ENCODE data around the gene NIPAL3.
"Not testable (repeated sequence)": the region's sequence is repeated elsewhere in the genome, so short reads cannot be mapped to it uniquely, and the experiment has no call there.

The NIPAL3 gene

DNA sequence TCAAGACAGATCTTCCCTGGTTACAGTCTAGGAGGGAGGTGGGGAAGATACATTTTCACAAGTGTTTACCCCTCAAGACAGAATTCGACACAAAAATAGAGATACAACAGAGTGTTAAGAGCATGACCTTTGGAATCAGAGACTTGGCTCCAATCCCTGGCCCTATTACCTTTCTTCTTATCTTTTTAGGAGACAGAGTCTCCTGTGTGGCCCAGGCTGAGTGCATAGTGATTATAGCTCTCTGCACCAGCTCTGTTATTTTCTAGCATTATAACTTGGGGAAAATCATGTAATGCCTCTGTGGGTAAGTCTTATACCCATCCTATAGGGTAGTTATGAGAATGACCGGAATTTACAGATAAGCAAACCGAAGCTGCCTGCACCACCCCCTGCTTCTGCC is 9.8 kb downstream of the NIPAL3 start:
- DNase-seq (ENCODE audit: low spot score): no peak

DNA sequence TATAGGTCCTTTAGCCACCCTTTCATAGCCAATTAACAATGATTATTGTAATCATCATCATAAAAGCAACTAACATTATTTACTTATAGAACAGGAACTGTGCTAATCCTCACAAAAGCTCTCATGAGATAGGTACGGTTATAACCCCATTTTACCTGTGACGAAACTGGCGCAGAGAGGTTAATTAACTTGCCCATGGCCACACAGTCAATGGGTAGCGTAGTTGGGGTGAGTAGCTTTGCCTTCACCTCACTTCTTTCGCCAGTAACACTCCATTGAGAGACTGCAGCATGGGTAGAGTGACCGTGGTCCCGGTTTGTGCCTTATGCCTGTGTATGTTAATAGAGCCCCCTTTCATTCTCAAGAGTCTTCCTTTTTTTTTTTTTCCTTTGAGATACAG is 10.3 kb downstream of the NIPAL3 start:
- DNase-seq (ENCODE audit: low spot score): no peak

- no peak for DNase-seq (ENCODE audit: low spot score)
Observed at GRCh38 chr1:24426744-24427544, 11.3 kb downstream of the NIPAL3 start.

DNA sequence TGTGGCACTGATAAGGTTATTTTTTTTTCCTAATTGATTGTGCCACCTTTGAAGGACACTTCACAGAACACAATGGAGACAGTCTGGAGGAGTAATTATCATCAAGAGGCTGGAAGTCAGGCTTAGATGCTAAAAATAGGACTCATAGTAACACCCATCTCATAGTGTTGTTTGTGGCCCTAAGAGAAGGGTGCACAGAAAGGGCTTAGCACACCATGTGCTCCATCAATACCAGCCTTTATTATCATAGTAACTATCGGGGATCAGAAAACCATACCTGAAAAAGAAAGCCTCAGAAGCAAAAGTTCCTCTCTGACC is 11.9 kb downstream of the NIPAL3 start:
- DNase-seq (ENCODE audit: low spot score): no peak

DNA sequence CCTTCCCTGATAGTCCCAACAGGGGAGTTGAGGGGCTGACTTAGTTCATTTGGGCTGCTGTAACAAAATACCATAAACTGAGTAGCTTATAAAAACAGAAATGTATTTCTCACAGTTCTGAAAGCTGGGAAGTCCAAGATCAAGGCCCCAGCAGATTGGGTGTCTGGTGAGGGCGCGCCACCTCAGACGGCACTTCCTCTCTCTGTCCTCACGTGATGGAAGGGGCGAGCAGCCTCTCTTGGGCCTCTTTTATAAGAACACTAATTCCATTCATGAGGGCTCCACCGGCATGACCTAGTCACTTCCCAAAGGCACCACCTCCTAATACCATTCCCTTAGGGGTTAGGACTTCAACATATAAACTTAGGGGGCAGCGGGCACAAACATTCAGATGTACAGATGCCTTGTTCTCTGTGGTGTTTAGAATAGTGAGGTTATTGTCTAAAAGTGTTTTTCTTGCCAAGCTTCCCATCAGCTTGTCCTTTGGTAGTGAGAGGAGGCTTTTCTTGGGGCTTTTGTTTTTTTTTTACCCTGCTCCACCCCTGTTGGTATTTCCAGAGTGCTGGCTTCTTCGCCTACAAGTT is 20.3 kb downstream of the NIPAL3 start:
- DNase-seq (ENCODE audit: low spot score): no peak

DNA sequence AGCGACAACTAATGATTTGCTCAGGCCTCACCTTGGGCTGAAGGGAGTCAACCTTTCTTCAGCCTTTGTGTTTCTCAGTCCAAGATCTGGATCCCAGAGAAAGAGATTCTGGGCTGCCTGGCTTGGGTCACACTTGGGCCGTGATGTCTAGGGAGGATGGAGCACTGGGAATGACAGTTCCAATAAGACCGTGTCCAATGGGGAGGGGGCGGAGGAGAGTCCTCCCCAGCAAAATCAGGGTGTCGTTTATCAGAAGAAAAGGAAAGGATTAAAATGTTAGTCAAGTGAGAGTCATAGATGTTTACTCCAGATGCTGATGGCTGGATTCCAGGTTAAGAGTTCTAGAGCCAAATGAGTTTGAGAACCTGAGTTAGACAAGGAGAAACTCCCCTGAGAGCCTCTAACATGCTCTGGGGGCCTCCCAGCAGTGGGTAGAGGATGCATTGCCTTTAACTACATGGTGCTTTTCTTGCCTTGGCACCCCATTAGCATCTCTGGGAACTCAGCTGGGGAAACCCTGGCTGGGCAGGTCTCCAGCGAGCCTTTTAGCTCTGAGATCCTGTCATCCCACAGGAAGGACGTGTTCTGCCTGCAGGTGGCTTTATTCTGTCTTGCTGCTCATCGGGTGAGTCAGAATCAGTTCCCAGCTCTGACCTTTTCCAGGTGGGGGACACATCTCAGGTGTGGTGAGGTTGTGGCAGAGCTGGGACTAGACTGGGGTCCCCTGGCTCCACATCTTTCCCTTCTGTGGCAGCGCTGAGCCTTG is 22.2 kb downstream of the NIPAL3 start:
- no peak for DNase-seq (ENCODE audit: low spot score)

DNA sequence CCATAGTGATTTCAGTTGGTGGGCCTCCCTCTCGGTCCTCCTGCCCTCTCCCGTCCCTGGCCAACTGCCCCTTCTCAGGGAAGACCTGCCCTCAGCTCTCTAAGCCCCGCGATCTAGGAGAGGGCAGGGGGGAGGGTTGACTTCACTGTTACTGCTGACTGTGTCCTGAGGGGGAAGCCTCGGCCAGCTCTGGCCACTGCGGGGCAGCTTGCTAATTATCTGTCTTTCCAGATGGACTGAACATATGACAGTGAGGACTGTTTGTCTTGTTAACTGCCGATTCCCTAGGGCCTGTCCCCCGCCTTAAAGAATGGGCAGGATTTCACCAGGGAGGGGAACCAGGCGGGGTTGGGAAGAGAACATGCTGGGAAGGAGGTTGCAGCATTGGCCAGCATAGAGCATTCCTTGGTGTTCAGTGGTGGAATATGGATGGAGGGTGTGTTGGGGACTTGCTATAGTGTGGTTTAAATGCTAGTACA is 22.9 kb downstream of the NIPAL3 start:
- no peak for DNase-seq (ENCODE audit: low spot score)

DNA sequence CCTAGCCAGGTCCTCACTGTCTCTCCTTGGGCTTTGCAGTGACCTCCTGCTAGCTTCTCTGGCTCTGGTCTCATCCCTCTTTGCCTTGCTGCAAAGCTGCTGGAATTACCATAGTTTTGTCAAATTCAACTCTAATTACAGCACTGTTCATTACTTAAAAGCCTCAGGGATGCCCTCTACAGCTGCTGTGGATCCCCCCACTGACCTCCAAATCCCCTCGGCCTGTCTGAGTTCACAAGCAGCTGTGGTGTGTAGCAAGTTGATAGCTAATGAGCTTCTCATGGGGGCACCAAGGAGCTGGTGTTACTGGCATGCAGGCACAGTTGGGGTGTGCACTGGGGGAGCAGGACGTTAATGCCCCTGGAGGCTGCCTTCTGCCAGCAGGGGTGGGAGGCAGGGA is 24.8 kb downstream of the NIPAL3 start:
- no peak for DNase-seq (ENCODE audit: low spot score)

DNA sequence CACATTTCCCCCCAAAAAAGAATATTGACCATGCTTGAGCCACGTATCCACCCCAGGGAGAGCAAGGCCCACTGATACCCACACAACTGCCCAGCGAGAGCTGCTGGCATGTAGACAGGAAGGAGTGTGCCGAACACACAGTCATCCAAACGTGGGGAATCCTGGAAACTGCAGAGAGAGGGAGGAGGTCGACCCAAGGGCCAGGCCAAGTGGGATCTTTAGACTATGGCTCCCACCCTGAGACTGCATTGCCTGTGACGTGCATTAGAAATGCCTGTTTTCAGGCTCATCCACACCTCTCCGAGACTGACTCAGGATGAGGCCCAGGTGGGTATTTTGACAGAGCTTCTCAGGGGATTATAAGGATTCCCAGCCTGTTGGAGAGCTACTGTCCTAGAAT is 25.9 kb downstream of the NIPAL3 start:
- no peak for DNase-seq (ENCODE audit: low spot score)

GRCh38 chr1:24441996-24442668 is 26.5 kb downstream of the NIPAL3 start:
- no peak for DNase-seq (ENCODE audit: low spot score)

DNA sequence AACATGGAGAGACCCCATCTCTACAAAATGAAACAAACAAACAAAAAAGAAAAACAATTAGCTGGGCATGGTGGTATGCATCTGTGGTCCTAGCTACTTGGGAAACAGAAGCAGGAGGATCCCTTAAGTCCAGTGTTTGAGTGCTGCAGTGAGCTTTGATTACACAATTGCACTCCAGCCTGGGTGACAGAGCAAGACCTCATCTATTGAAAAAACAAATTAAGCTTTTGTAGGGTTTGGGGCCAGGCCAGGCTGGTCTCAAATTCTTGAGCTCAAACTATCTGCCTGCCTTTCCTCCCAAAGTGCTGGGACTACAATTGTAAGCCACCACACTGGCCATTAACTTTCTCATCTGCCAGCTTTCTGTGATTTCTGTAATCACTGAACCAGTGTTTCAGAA is 27.2 kb downstream of the NIPAL3 start:
- DNase-seq (ENCODE audit: low spot score): no peak

DNA sequence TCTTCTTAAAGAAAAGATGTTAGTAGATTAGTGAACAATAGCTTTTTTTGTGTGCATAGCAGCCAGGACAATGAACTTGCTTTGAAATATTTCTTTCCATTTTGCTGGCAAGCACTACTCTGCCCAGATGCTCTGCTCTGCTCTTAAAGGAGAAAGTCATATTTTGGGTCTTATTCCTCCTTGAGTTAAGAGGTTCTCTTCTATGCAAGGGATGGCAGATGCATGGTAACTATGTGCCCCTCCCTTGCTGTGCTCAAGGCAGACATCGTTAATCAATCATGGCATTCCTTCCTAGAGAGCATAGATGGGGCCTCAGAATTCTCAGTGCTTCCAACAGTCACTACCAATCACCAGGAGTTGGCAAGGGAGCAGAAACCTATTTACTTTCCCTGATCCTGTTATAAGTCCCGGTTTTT is 27.6 kb downstream of the NIPAL3 start:
- DNase-seq (ENCODE audit: low spot score): no peak

GRCh38 chr1:24446446-24446845 is 30.8 kb downstream of the NIPAL3 start:
- not testable (repeated sequence) for DNase-seq (ENCODE audit: low spot score)

GRCh38 chr1:24450316-24450715 is 34.7 kb downstream of the NIPAL3 start:
- no peak for DNase-seq (ENCODE audit: low spot score)

GRCh38 chr1:24450857-24451397 is 35.3 kb downstream of the NIPAL3 start:
- DNase-seq (ENCODE audit: low spot score): no peak

DNA sequence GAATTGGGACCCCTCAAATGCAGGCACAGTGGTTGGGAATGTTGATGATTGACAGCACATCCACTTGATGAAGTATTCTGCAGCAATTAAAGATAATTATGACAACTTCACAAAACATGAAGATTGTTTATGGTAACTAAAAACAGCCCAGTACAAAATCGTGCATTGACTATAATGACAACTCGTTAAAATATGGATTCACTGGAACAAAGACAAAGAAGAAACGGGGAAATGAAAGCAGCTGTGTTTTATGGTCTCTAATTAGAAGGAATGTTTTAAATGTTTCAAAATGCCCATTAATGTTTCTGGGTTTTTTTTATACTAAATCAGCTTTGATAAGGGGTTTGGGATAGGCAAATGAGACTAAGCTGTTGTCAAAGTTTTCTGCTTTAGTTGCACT is 36.1 kb downstream of the NIPAL3 start:
- DNase-seq (ENCODE audit: low spot score): no peak

- DNase-seq (ENCODE audit: low spot score): no peak
Observed at GRCh38 chr1:24452922-24453485, 37.4 kb downstream of the NIPAL3 start.

DNA sequence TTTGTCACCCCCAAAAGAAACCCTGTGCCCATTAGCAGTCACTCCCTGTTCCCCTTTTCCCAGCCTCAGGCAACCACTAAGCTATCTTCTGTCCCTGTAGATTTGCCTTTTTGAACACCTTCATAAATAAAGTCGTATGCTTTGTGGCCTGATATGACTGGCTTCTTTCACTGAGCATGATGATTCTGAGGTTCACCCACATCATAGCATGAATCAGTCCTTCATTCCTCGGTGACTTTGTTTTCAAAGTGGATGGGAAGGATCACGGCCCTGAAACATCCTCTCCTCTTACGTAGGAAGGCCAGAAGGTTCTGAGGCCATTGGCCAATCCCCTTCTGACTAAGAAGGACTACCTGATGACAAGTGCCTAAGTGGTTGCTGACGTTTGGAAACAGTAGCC is 39.1 kb downstream of the NIPAL3 start:
- DNase-seq (ENCODE audit: low spot score): no peak

- DNase-seq (ENCODE audit: low spot score): no peak
Observed at GRCh38 chr1:24455272-24455671, 39.7 kb downstream of the NIPAL3 start.

DNA sequence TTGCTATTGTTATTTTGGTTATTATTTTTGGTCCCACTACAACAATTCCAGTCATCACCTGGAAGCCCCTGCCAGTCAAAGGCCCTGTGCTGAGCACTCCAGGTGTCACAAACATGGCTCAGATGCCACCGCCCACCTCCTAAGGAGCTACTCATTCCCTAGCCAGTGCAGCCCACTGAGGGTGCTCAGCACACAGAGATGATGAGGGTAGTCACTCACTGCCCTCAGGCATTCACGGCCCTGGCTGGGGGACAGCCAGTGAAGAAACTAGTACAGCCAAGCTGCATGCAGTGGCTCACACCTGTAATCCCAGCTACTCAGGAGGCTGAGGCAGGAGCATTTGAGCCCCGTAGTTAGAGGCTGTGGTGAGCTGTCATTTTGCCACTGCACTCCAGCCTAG is 42.3 kb downstream of the NIPAL3 start:
- DNase-seq (ENCODE audit: low spot score): no peak

GRCh38 chr1:24459551-24460266 is 44.1 kb downstream of the NIPAL3 start:
- no peak for DNase-seq (ENCODE audit: low spot score)
